ENCODE measurements around the gene SLA2. TPM values are rescaled to one million over a fixed set of nuclear protein-coding genes. Genes with fewer than 3 reads are reported as not detected.

Gene SLA2
- total and polyA plus RNA-seq, 10 donors, result 2.6 to 16.3 (median 8.3) TPM

DNA sequence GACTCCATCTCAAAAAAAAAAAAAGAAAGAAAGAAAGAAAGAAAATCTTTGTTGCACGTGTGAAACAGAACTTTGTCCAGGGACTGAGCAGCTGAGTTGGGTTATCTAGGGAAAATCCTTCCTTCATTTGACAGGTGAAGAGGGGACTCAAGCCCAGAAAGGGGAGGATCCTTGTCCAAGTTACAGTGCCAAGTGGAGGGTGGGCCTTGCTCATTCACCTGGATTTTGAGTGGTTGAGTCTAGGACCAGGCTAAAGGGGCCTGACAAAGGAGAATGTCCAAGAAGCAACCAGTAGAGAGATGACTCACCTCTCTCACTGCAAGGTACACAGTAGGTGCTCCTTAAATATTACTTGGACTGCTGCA lies 69.9 kb downstream of the SLA2 start:
- peaks cover 0 to 11% (median 0%) of the 10 kb centered on the region in 7 donors for H3K27me3 ChIP-seq (replicated peaks in 1 of 7)
- intact Hi-C loops (cut with DNase I; ENCODE audit: low total_unique reads), result no loop called here
- H3K4me1 ChIP-seq, result peaks cover 10 to 57% (median 40%) of the 10 kb centered on the region in 6 donors
- no peak overlapping the region for H3K4me3 ChIP-seq
- H3K27ac ChIP-seq, result peak overlapping the region in 5 of 8 donors; percentile 93 to 97 (median 96)
- no peak for TF ChIP-seq POLR2A (IDR thresholded peaks at IDR 0.05)
- TF ChIP-seq, protein P1, sequence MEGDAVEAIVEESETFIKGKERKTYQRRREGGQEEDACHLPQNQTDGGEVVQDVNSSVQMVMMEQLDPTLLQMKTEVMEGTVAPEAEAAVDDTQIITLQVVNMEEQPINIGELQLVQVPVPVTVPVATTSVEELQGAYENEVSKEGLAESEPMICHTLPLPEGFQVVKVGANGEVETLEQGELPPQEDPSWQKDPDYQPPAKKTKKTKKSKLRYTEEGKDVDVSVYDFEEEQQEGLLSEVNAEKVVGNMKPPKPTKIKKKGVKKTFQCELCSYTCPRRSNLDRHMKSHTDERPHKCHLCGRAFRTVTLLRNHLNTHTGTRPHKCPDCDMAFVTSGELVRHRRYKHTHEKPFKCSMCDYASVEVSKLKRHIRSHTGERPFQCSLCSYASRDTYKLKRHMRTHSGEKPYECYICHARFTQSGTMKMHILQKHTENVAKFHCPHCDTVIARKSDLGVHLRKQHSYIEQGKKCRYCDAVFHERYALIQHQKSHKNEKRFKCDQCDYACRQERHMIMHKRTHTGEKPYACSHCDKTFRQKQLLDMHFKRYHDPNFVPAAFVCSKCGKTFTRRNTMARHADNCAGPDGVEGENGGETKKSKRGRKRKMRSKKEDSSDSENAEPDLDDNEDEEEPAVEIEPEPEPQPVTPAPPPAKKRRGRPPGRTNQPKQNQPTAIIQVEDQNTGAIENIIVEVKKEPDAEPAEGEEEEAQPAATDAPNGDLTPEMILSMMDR (IDR thresholded peaks at IDR 0.05 in 8 of 11, conservative IDR thresholded peaks at IDR 0.05 in 3 of 11), result no peak
- TF ChIP-seq POLR2AphosphoS5 (IDR thresholded peaks at IDR 0.05), result no peak
- no peak for DNase-seq
- WGBS, 5 donors, result 52 to 79% (median 71%) methylated on average over 1 of the region's 1 CpG
- peaks cover 4 to 37% (median 22%) of the 10 kb centered on the region in 6 donors for H3K36me3 ChIP-seq
- H3K9me3 ChIP-seq, result no peaks in the 10 kb centered on the region

DNA sequence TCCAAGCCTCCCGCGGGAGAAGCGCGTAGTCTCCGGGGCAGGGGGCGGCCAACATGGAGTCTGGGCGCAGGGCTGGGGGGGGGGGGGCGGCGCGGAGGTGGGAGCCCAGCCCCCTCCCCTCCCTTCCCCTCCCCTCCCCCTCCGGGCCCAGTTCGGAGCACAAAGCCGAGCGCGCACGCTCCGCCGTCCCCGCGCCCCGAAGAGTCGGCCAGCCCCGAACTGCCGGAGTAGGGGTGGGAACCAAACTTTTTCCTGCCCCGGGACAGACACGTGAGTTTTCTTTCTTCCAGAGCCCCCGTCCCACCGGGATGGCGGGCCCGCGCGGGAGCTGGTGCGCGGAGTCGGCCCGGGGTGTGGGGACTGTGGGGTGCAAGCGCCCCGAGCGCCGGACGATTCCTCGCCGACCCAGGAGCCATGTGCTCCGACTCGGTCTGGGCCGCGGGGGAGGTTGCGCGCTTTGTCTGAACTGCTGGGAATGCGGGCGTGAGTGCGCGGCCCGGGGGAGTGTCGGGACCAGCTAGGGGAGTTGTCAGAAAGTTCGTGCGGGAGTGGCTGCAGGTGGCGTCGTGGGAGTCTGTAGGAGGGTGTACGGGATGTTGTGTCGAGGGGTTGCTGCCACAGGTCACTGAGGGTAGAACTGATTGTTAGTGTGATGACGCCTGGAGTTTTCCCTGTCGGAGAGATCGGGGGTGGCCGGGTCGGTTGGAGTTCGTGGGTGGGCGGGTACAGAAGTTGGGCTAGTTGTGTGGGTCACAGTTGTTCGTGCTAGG lies 71.4 kb downstream of the SLA2 start:
- intact Hi-C loops (cut with DNase I; ENCODE audit: low total_unique reads), result no loop called here
- Histone ChIP-seq H3K27ac (peak overlapping the region; percentile 91 to 97 (median 95)), H3K9me3 (no peaks in the 10 kb centered on the region), H3K36me3 (peaks cover 1 to 21% (median 8%) of the 10 kb centered on the region in 6 donors), H3K27me3 (replicated peaks in 1 of 7) (peaks cover 0 to 11% (median 0%) of the 10 kb centered on the region in 7 donors), H3K4me1 (peaks cover 10 to 57% (median 40%) of the 10 kb centered on the region in 6 donors), H3K4me3 (peak overlapping the region; percentile 69 to 92 (median 82))
- TF ChIP-seq, protein P1 (IDR thresholded peaks at IDR 0.05 in 8 of 11, conservative IDR thresholded peaks at IDR 0.05 in 3 of 11), result no peak
- TF ChIP-seq POLR2A (IDR thresholded peaks at IDR 0.05) (no peak), POLR2AphosphoS5 (IDR thresholded peaks at IDR 0.05) (peak; percentile 54 to 85 (median 73))
- WGBS, 5 donors, result 0 to 1% (median 1%) methylated on average over 15 to 64 of the region's 69 CpGs
- peak; percentile 89 for DNase-seq

DNA sequence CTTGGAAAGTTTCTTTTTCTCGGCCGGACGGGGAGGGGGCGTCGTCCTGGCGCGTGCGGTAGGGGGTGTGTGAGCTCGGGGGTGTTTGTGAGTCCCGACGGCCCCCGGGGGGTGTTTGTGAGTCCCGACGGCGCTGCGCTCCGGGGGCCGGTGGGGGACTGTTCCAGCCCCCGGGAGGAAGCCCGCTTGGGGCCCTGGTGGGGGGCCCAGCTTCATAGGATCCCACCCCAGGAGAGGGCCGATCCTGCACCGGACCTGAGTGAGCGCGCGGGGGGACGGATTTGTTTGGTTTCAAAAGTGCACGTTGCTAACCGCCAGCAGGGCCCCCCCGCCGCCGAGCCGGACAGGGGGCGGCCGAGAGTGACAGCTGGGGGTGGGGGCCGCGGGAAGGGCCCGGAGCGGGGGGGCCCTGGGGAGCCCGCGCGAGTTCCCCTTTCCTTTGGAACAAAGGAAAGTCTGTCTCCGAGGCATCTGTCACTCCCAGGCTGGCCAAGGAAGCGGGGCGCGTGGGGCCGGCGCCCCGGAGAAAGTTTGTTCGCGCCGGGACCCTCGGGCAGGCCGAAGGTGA lies 72.1 kb downstream of the SLA2 start:
- intact Hi-C loops (cut with DNase I; ENCODE audit: low total_unique reads), result no loop called here
- H3K9me3 ChIP-seq, result no peaks in the 10 kb centered on the region
- TF ChIP-seq, protein P1 (IDR thresholded peaks at IDR 0.05 in 8 of 11, conservative IDR thresholded peaks at IDR 0.05 in 3 of 11), result no peak
- TF ChIP-seq POLR2AphosphoS5 (IDR thresholded peaks at IDR 0.05) (no peak), POLR2A (IDR thresholded peaks at IDR 0.05) (no peak)
- H3K27me3 ChIP-seq (replicated peaks in 1 of 7), result peaks cover 0 to 11% (median 0%) of the 10 kb centered on the region in 7 donors
- WGBS, 5 donors, result 0 to 1% (median 0%) methylated on average over 16 to 53 of the region's 53 CpGs
- peak overlapping the region; percentile 69 to 92 (median 82) for H3K4me3 ChIP-seq
- H3K27ac ChIP-seq, result peak overlapping the region; percentile 91 to 97 (median 95)
- DNase-seq, result peak; percentile 91
- H3K4me1 ChIP-seq, result peaks cover 10 to 57% (median 40%) of the 10 kb centered on the region in 6 donors
- peaks cover 0 to 15% (median 3%) of the 10 kb centered on the region in 6 donors for H3K36me3 ChIP-seq
